GM23248 (cell line): ENCODE results near the gene CACNG4.

Experiments used
- EZH2 ChIP-seq: fragments of 200-600 bp; sonication (generic); IDR thresholded peaks from 2 replicates; pipeline ENCODE4 v1.6.1; 2018; ENCODE audit warnings: antibody characterized with exemption, mild to moderate bottlenecking; ENCODE audit not compliant: insufficient read depth, poor library complexity, severe bottlenecking
- EZH2phosphoT487 ChIP-seq: fragments of 200-600 bp; sonication (generic); IDR thresholded peaks from 2 replicates; pipeline ENCODE4 v1.6.1; 2018; ENCODE audit warnings: antibody characterized with exemption, moderate library complexity, mild to moderate bottlenecking, low read depth; ENCODE audit not compliant: insufficient read depth

DNA sequence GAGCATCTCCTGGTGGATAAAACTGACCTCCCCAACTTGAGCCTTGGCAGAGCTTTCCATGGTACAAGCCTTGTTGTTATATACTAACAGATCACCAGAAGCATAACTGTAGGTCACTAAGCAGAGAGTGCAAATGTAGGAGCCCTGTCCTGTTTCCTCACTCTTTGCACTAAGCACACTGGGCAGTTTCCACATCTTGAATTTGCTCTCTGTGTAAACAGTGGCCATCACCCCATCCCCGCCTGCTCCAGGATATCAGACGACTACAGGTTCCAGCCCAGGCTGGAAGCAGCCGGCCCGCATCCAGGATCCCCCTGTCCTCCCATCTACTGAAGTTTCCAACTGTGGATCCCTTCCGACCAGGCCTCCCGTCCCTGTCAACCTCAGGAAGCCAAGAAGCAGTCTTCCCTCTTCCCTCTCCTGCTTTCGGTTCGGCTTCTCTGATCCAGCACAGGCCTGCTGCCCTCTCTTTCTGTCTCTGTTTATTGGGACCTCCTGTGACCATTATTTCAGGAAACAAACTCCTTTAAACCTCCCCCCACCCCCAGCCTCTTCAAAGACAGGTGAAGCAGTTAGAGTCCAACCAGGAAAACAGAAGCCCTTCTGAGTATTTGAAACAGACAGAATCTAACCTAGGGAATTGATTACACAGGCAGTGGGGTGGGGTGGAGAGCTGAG, 22.6 kb upstream of the CACNG4 start:
- TF ChIP-seq EZH2 (no peak), EZH2phosphoT487 (no peak)
